ENCODE results near the gene CST4. TPM values are rescaled to one million over a fixed set of nuclear protein-coding genes. Genes with fewer than 3 reads are reported as not detected.
"Not testable (repeated sequence)": the region's sequence is repeated elsewhere in the genome, so short reads cannot be mapped to it uniquely, and the experiment has no call there.

The CST4 gene
- total RNA-seq, 2 donors from 2014 or later: 2.0 to 2.3 TPM

- H3K27ac ChIP-seq (ENCODE audit: low read depth, low read length): no peak overlapping the region
- peaks cover 2% of the 10 kb centered on the region for H3K4me1 ChIP-seq (ENCODE audit: control insufficient read depth, insufficient read depth, low read length)
- H3K4me1 Mint-ChIP-seq: peaks cover 14% of the 10 kb centered on the region
- no peak overlapping the region for H3K4me3 ChIP-seq (ENCODE audit: low read length)
- no peak for TF ChIP-seq CTCF (conservative IDR thresholded peaks at IDR 0.05)
- no peaks in the 10 kb centered on the region for H3K27me3 ChIP-seq (ENCODE audit: control insufficient read depth, insufficient read depth, low read length, poor library complexity, severe bottlenecking)
- no peaks in the 10 kb centered on the region for H3K36me3 ChIP-seq (ENCODE audit: control insufficient read depth, insufficient read depth, low read length)
- no peaks in the 10 kb centered on the region for H3K9me3 ChIP-seq (ENCODE audit: control insufficient read depth, low read length)
- no peak overlapping the region for H3K27ac Mint-ChIP-seq
- no peak overlapping the region for H3K9ac ChIP-seq (ENCODE audit: extremely low read depth, low read length, poor library complexity, severe bottlenecking)
- WGBS, 2 experiments (ENCODE audit: insufficient coverage in 1 of 2, insufficient read length in 1 of 2): 92 to 100% methylated on average over 1 to 3 of the region's 3 CpGs
- DNase-seq: no peak
- no peaks in the 10 kb centered on the region for H3K36me3 Mint-ChIP-seq (ENCODE audit: low read depth)
- H3K4me3 Mint-ChIP-seq: no peak overlapping the region
- no peaks in the 10 kb centered on the region for H3K9me3 Mint-ChIP-seq
- peaks cover 10% of the 10 kb centered on the region for H3K27me3 Mint-ChIP-seq (ENCODE audit: insufficient read depth)
Observed at GRCh38 chr20:23687986-23688385, 852 bp downstream of the CST4 start.

GRCh38 chr20:23686046-23686750 is 2.6 kb downstream of the CST4 start:
- H3K9ac ChIP-seq (ENCODE audit: extremely low read depth, low read length, poor library complexity, severe bottlenecking): no peak overlapping the region
- no peak for DNase-seq
- H3K4me3 ChIP-seq (ENCODE audit: low read length): no peak overlapping the region
- no peak overlapping the region for H3K27ac ChIP-seq (ENCODE audit: low read depth, low read length)
- no peak overlapping the region for H3K27ac Mint-ChIP-seq
- 80 to 94% methylated on average over 1 to 4 of the region's 4 CpGs for WGBS, 2 experiments (ENCODE audit: insufficient coverage in 1 of 2, insufficient read length in 1 of 2)
- H3K36me3 Mint-ChIP-seq (ENCODE audit: low read depth): no peaks in the 10 kb centered on the region
- no peaks in the 10 kb centered on the region for H3K36me3 ChIP-seq (ENCODE audit: control insufficient read depth, insufficient read depth, low read length)
- no peaks in the 10 kb centered on the region for H3K27me3 ChIP-seq (ENCODE audit: control insufficient read depth, insufficient read depth, low read length, poor library complexity, severe bottlenecking)
- H3K4me1 Mint-ChIP-seq: peaks cover 3% of the 10 kb centered on the region
- H3K4me3 Mint-ChIP-seq: no peak overlapping the region
- H3K27me3 Mint-ChIP-seq (ENCODE audit: insufficient read depth): peaks cover 10% of the 10 kb centered on the region
- no peaks in the 10 kb centered on the region for H3K9me3 Mint-ChIP-seq
- H3K4me1 ChIP-seq (ENCODE audit: control insufficient read depth, insufficient read depth, low read length): no peaks in the 10 kb centered on the region
- no peaks in the 10 kb centered on the region for H3K9me3 ChIP-seq (ENCODE audit: control insufficient read depth, low read length)
- TF ChIP-seq CTCF (conservative IDR thresholded peaks at IDR 0.05): no peak

GRCh38 chr20:23685529-23685896 is 3.3 kb downstream of the CST4 start:
- H3K4me3 ChIP-seq (ENCODE audit: low read length); H3K36me3 ChIP-seq (ENCODE audit: control insufficient read depth, insufficient read depth, low read length); H3K27ac ChIP-seq (ENCODE audit: low read depth, low read length); H3K9ac ChIP-seq (ENCODE audit: extremely low read depth, low read length, poor library complexity, severe bottlenecking); H3K36me3 Mint-ChIP-seq (ENCODE audit: low read depth); H3K9me3 ChIP-seq (ENCODE audit: control insufficient read depth, low read length); H3K4me3 Mint-ChIP-seq; H3K9me3 Mint-ChIP-seq; DNase-seq; H3K27me3 ChIP-seq (ENCODE audit: control insufficient read depth, insufficient read depth, low read length, poor library complexity, severe bottlenecking); H3K4me1 Mint-ChIP-seq; H3K27ac Mint-ChIP-seq; H3K4me1 ChIP-seq (ENCODE audit: control insufficient read depth, insufficient read depth, low read length): not testable (repeated sequence)
- peaks cover 11% of the 10 kb centered on the region for H3K27me3 Mint-ChIP-seq (ENCODE audit: insufficient read depth)
- 89 to 90% methylated on average over 3 to 4 of the region's 4 CpGs for WGBS, 2 experiments (ENCODE audit: insufficient coverage in 1 of 2, insufficient read length in 1 of 2)

GRCh38 chr20:23684261-23684660 is 4.6 kb downstream of the CST4 start:
- Histone ChIP-seq H3K4me3 (ENCODE audit: low read length) (no peak overlapping the region), H3K9me3 (ENCODE audit: control insufficient read depth, low read length) (no peaks in the 10 kb centered on the region), H3K36me3 (ENCODE audit: control insufficient read depth, insufficient read depth, low read length) (no peaks in the 10 kb centered on the region), H3K27me3 (ENCODE audit: control insufficient read depth, insufficient read depth, low read length, poor library complexity, severe bottlenecking) (no peaks in the 10 kb centered on the region), H3K27ac (ENCODE audit: low read depth, low read length) (no peak overlapping the region), H3K9ac (ENCODE audit: extremely low read depth, low read length, poor library complexity, severe bottlenecking) (no peak overlapping the region), H3K4me1 (ENCODE audit: control insufficient read depth, insufficient read depth, low read length) (no peaks in the 10 kb centered on the region)
- no peak for DNase-seq
- H3K27ac Mint-ChIP-seq: no peak overlapping the region
- peaks cover 3% of the 10 kb centered on the region for H3K9me3 Mint-ChIP-seq
- WGBS, 2 experiments (ENCODE audit: insufficient coverage in 1 of 2, insufficient read length in 1 of 2): 92 to 100% methylated on average over 2 to 6 of the region's 6 CpGs
- peaks cover 12% of the 10 kb centered on the region for H3K27me3 Mint-ChIP-seq (ENCODE audit: insufficient read depth)
- H3K4me1 Mint-ChIP-seq: peaks cover 3% of the 10 kb centered on the region
- H3K4me3 Mint-ChIP-seq: no peak overlapping the region
- H3K36me3 Mint-ChIP-seq (ENCODE audit: low read depth): no peaks in the 10 kb centered on the region
- TF ChIP-seq CTCF (conservative IDR thresholded peaks at IDR 0.05): no peak
